HEK293T (cell line): ENCODE measurements around the gene PRKCA.

ENCODE experiments used
- CTCF ChIA-PET: fragments of 350-600 bp; formaldehyde crosslinking; extraction: SDS; loops from one replicate; lab custom pipeline; 2021; ENCODE audit warnings: antibody characterized with exemption, inconsistent platforms; lab: Yijun Ruan, JAX
- POLR2A ChIA-PET: fragments of 350-600 bp; formaldehyde crosslinking; extraction: SDS; loops from one replicate; lab custom pipeline; 2020; ENCODE audit warnings: antibody characterized with exemption, inconsistent platforms; lab: Yijun Ruan, JAX
- DNase-seq: peaks from one replicate; pipeline ENCODE4 v3.0.0; 2012; ENCODE audit warnings: mixed read lengths; ENCODE audit errors: extremely low spot score
- ARNT ChIP-seq: fragments of 450-650 bp; IDR thresholded peaks from 2 replicates; pipeline ENCODE4 v1.6.1; 2017; ENCODE audit warnings: mild to moderate bottlenecking
- BHLHE40 ChIP-seq: fragments of 450-650 bp; IDR thresholded peaks from 2 replicates; pipeline ENCODE4 v1.6.1; 2016; ENCODE audit warnings: mild to moderate bottlenecking, moderate library complexity, borderline replicate concordance
- CTBP1 ChIP-seq: fragments of 450-650 bp; IDR thresholded peaks from 2 replicates; pipeline ENCODE4 v1.6.1; 2016; ENCODE audit warnings: borderline replicate concordance
- ELF4 ChIP-seq: fragments of 450-650 bp; IDR thresholded peaks from 2 replicates; pipeline ENCODE4 v1.6.1; 2017; ENCODE audit warnings: antibody characterized with exemption
- FOXA1 ChIP-seq: fragments of 450-650 bp; IDR thresholded peaks from 2 replicates; pipeline ENCODE4 v1.6.1; 2016; ENCODE audit warnings: mild to moderate bottlenecking
- FOXK2 ChIP-seq: fragments of 450-650 bp; IDR thresholded peaks from 2 replicates; pipeline ENCODE4 v1.6.1; 2016; ENCODE audit warnings: mild to moderate bottlenecking
- FOXM1 ChIP-seq: fragments of 450-650 bp; IDR thresholded peaks from 2 replicates; pipeline ENCODE4 v1.6.1; 2017; ENCODE audit warnings: mild to moderate bottlenecking, borderline replicate concordance
- HDGF ChIP-seq: fragments of 450-650 bp; IDR thresholded peaks from 2 replicates; pipeline ENCODE4 v1.6.1; 2017; ENCODE audit warnings: antibody characterized with exemption, borderline replicate concordance
- L3MBTL2 ChIP-seq: fragments of 450-650 bp; conservative IDR thresholded peaks from 2 replicates; pipeline ENCODE4 v1.6.1; 2016; ENCODE audit warnings: mild to moderate bottlenecking
- LEF1 ChIP-seq: fragments of 450-650 bp; IDR thresholded peaks from 2 replicates; pipeline ENCODE4 v1.6.1; 2017; ENCODE audit warnings: mild to moderate bottlenecking, borderline replicate concordance
- NFRKB ChIP-seq: fragments of 450-650 bp; IDR thresholded peaks from 2 replicates; pipeline ENCODE4 v1.6.1; 2016; ENCODE audit warnings: mild to moderate bottlenecking, moderate library complexity
- SP1 ChIP-seq: fragments of 450-650 bp; IDR thresholded peaks from 2 replicates; pipeline ENCODE4 v1.6.1; 2017
- SUZ12 ChIP-seq: fragments of 450-650 bp; IDR thresholded peaks from 2 replicates; pipeline ENCODE4 v1.6.1; 2016; ENCODE audit warnings: mild to moderate bottlenecking
- TARDBP ChIP-seq: fragments of 450-650 bp; IDR thresholded peaks from 2 replicates; pipeline ENCODE4 v1.6.1; 2016
- ZNF384 ChIP-seq: fragments of 450-650 bp; IDR thresholded peaks from 2 replicates; pipeline ENCODE4 v1.6.1; 2016
- TF ChIP-seq, protein P1 (sequence below): fragments of 450-650 bp; IDR thresholded peaks from 2 replicates; pipeline ENCODE4 v1.6.1; 2016

PRKCA gene

DNA sequence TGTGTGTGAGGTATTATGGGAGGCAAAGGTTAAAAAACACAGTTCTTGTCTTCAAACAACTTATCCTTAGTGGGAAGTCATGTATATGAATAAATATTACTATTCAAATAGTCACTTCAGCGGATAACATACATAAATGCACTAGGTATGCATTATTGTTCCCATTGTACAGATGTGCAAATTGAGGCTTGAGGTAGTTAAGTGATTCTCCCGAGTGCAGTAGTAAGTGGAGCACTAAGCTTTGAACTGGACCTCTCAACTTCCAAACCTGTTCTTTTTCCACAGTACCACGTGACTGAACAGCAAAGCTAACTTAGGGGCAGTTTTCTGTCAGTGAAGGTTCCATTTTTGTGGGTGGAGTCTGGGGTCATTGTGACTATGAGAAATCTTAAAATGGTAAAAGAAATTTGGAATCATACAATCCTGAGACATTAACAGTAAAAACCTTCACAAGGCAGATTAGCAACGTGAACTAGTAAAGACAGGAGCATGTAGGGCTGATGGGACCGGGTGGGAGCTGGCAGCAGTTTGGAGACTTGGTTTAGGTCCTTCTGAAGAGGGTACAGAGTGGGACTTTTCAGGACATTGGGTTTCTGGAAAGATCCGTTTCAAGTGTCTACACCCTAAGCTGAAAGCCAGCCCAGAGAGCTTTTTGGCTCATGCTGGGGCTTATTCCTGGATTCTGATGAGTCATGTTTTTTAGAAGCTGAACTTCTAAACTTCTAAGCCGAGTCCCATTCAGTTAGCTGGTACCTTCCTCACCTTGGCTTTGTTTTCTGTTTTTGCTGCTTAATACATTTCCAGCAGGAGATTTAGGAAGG is 204.9 kb downstream of the PRKCA start:
- POLR2A ChIA-PET = interaction anchor here (0.7 kb wide), 1 partner anchor 1532 kb away, joined by 3 read pairs; no protein-coding TSS in a partner anchor
- CTCF ChIA-PET = no interaction called here
- TF ChIP-seq ELF4 (no peak), FOXA1 (no peak), BHLHE40 (no peak), ARNT (no peak), L3MBTL2 (no peak), FOXK2 (no peak), ZNF384 (no peak), SP1 (no peak), TARDBP (no peak), LEF1 (no peak), CTBP1 (no peak), FOXM1 (no peak)
- TF ChIP-seq, protein P1, sequence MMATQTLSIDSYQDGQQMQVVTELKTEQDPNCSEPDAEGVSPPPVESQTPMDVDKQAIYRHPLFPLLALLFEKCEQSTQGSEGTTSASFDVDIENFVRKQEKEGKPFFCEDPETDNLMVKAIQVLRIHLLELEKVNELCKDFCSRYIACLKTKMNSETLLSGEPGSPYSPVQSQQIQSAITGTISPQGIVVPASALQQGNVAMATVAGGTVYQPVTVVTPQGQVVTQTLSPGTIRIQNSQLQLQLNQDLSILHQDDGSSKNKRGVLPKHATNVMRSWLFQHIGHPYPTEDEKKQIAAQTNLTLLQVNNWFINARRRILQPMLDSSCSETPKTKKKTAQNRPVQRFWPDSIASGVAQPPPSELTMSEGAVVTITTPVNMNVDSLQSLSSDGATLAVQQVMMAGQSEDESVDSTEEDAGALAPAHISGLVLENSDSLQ = no peak
- no peak for DNase-seq

DNA sequence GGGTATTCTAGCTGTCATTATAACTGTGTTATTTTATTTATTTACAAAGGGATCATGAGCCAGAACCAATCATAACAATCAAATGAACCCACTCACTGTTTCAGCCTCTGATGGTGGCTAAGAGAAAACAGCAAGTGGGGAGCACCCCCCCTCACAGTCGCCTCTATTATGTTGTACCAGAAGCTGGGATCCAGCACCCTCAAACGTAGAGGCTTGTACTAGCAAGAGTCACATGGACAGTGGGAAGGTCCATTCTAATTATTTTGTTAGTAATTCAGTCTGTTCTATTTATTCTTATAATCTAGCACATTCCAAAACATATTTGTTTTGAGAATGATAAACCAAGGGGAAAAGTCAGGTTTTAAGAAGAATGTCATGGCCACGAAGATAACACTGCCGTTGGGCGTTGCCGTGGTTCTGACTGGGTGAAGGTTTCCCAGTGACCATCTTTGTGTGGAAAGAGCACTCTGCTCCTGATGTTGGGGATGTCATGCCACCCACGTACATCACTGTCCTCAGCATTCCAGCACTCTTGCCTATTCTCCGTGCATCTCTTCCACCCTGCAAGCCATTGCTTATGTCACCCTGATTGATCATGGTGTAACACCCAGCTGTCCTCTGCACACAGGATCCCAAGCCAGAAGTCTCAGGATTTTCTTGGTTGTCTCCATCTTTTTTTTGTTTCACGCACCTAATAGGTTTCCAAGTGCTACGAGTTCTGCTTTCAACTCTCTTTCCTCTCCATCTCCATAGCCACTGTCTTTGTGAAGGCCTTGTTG is 205.8 kb downstream of the PRKCA start:
- POLR2A ChIA-PET = interaction anchor here (0.7 to 1.4 kb wide), 2 partner anchors 48 to 1533 kb away, joined by 3 read pairs; no protein-coding TSS in a partner anchor

DNA sequence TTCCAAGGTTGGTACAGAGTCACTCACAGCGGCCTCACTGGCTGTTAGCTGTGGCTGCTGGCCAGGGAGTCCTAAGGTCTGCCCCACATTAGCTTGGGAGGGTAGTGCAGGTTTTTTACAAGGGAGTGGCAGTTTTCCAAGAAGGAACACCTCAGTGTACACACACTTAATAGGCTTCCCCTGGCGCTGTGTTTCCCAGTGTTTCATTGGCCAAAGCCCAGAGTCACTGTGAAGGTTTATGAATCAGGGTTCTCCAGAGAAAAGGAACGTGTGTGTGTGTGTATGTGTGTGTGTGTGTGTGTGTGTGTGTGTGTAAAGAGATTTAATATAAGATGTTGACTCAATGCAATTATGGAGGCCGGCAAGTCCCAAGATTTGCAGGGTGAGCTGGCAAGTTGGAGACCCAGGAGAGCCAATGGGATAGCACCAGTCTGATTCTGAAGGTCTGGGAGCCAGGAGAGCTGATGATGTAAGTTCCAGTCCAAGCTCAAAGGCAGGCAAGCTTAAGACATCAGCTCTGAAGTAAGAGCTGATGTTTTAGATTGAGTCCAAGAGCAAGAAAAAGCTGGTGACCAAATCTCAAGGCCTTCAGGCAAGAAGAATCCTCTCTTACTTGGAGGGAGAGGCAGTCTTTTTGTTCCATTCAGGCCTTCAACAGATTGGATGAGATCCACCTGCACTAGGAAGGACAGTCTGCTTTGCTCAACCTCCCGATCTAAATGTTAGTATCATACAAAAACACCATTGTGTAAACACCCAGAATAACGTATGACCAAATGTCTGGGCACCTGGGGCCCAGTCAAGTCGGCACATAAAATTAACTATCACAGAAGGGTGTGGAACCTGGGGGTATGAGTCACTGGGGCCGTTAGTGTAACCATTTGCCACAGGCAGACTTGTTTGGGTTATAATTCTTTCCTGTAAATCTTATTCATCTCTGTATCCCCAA is 206.8 kb downstream of the PRKCA start:
- DNase-seq = no peak
- TF ChIP-seq FOXM1 = no peak
- no peak for TF ChIP-seq ZNF384
- TF ChIP-seq SP1 = no peak
- no peak for TF ChIP-seq FOXA1
- TF ChIP-seq LEF1 = no peak
- TF ChIP-seq CTBP1 = no peak
- TF ChIP-seq, protein P1 = no peak
- no peak for TF ChIP-seq L3MBTL2
- TF ChIP-seq BHLHE40 = no peak
- TF ChIP-seq TARDBP = no peak
- TF ChIP-seq ARNT = no peak
- TF ChIP-seq ELF4 = no peak
- ChIA-PET POLR2A (interaction anchor here (0.7 to 1.4 kb wide), 3 partner anchors 10 to 209 kb away, joined by 3 read pairs; no protein-coding TSS in a partner anchor), CTCF (interaction anchor here (0.6 to 0.9 kb wide), 4 partner anchors 14 to 58 kb away, joined by 3 to 5 read pairs (median 3); no protein-coding TSS in a partner anchor)

More for the DNA sequence above, 205.8 kb downstream of the PRKCA start:
- no peak for DNase-seq
- CTCF ChIA-PET = no interaction called here
- no peak for TF ChIP-seq TARDBP
- TF ChIP-seq, protein P1 = no peak
- TF ChIP-seq FOXK2 = no peak
- TF ChIP-seq CTBP1 = no peak
- no peak for TF ChIP-seq SUZ12
- no peak for TF ChIP-seq ARNT
- no peak for TF ChIP-seq ZNF384
- TF ChIP-seq HDGF = no peak
- no peak for TF ChIP-seq FOXM1
- TF ChIP-seq BHLHE40 = no peak
- TF ChIP-seq NFRKB = no peak
- TF ChIP-seq SP1 = no peak
- TF ChIP-seq LEF1 = no peak
- TF ChIP-seq ELF4 = no peak

DNA sequence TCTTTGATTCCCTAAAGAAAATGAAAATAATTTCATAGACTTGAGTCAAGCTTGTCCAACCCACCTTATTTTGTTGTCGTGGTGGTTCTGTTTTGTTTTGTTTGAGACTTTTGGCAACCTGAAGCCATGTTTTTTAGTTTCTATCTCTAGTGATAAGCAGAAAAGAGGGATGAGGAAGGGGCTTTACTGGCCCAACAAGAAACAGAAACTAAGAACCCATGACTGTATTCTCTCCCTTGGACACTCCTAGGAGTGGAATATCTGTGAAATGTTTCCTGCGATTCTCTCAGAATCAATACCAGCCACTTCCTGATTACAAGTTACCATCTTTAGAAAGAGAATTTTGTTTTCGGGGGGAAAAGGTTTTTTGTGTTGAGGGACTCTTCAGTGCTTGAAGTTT is 207.5 kb downstream of the PRKCA start:
- POLR2A ChIA-PET = no interaction called here
- TF ChIP-seq ELF4 = no peak
- CTCF ChIA-PET = interaction anchor here (0.6 kb wide), 1 partner anchor 19 kb away, joined by 3 read pairs; no protein-coding TSS in a partner anchor
- DNase-seq = no peak

DNA sequence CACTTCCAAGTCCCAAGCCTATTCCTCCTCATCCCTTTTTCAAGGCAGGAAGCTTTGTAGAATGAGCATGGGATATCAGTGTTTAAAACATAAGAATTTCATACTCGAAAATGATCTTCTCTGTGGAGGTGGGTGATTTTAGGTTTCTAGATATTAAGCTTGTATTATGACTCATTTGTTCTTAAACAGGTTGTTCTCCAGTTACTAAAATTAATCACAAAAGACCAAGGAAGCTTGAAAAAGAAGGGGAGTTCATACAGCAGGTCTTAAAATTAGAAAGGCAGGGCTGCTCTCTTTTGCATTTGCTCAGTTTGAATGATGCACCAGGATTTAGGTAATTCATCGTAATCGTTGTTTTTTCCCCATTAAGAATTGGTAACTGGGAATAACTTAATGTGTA is 208.7 kb downstream of the PRKCA start:
- no peak for DNase-seq
- POLR2A ChIA-PET = no interaction called here
- CTCF ChIA-PET = no interaction called here
- no peak for TF ChIP-seq LEF1
- TF ChIP-seq BHLHE40 = no peak
- no peak for TF ChIP-seq HDGF
- no peak for TF ChIP-seq SUZ12
- no peak for TF ChIP-seq NFRKB
